Ovary (tissue), 3 donors: Measurements from ENCODE around the gene SYK.

Source experiments
- CTCF ChIP-seq, 3 donors: fragments of 450-650 bp in 2 of 3; fragments of 200-600 bp in 1 of 3; IDR thresholded peaks; one replicate each; pipeline versions ENCODE4 v1.5.1 to v1.8.0; 2016 to 2022; ENCODE audit warnings: antibody characterized with exemption in 3 of 3, mild to moderate bottlenecking in 1 of 3
- EP300 ChIP-seq: sonication (generic); formaldehyde crosslinking; IDR thresholded peaks from one replicate; pipeline ENCODE4 v1.6.1; 2017; ENCODE audit warnings: antibody characterized with exemption
- POLR2A ChIP-seq: fragments of 450-650 bp; IDR thresholded peaks from one replicate; pipeline ENCODE4 v1.6.1; 2017; ENCODE audit warnings: antibody characterized with exemption, mild to moderate bottlenecking, moderate library complexity
- donor health status: DM: no; HTN: no; CAD: no.

GRCh38 chr9:90874194-90874593 is 72.6 kb downstream of the SYK start:
- no peak for TF ChIP-seq CTCF (IDR thresholded peaks at IDR 0.05)
- no peak for TF ChIP-seq EP300
- TF ChIP-seq POLR2A, result no peak
